Stomach (tissue), 9 donors: Measurements from ENCODE around the gene SHBG. TPM values are rescaled to one million over a fixed set of nuclear protein-coding genes. Genes with fewer than 3 reads are reported as not detected.
A peak's percentile ranks its signal among the peaks of the same experiment; 100 is the strongest.

Experiments used
- DNase-seq, 2 donors: peaks; one replicate each; pipeline versions ENCODE4 v3.0.0 to v3.0.0-alpha.2; 2013 to 2019
- H3K27ac ChIP-seq, 5 donors: fragments of 200-600 bp in 4 of 5; sonication (generic) in 4 of 5; one replicate each; pipeline ENCODE4 v1.5.1; 2013 to 2019; ENCODE audit warnings: mild to moderate bottlenecking in 1 of 5, moderate library complexity in 1 of 5
- H3K27me3 ChIP-seq, 3 donors: fragments of 200-600 bp; sonication (generic); one replicate each; pipeline ENCODE4 v1.5.1; 2017 to 2019; ENCODE audit warnings: mixed run types in 1 of 3
- H3K36me3 ChIP-seq, 4 donors: fragments of 200-600 bp; sonication (generic); 1 replicate in 3 of 4; 2 replicates in 1 of 4; pipeline ENCODE4 v1.5.1; 2016 to 2019
- H3K4me1 ChIP-seq, 4 donors: fragments of 200-600 bp; sonication (generic); one replicate each; pipeline ENCODE4 v1.5.1; 2016 to 2019
- H3K4me3 ChIP-seq, 4 donors: fragments of 200-600 bp; sonication (generic) in 3 of 4; one replicate each; pipeline ENCODE4 v1.5.1; 2016 to 2019; ENCODE audit warnings: mild to moderate bottlenecking in 1 of 4
- H3K9me3 ChIP-seq, 4 donors: fragments of 200-600 bp; sonication (generic); one replicate each; pipeline ENCODE4 v1.5.1; 2016 to 2019
- EP300 ChIP-seq: sonication (generic); formaldehyde crosslinking; IDR thresholded peaks from one replicate; pipeline ENCODE4 v1.6.1; 2017; ENCODE audit warnings: antibody characterized with exemption
- POLR2A ChIP-seq, 4 donors: fragments of 450-650 bp; IDR thresholded peaks; one replicate each; pipeline ENCODE4 v1.6.1; 2016; ENCODE audit warnings: antibody characterized with exemption in 4 of 4, control low read depth in 2 of 4, mild to moderate bottlenecking in 1 of 4, moderate library complexity in 1 of 4
- POLR2AphosphoS5 ChIP-seq, 3 donors: sonication (generic); formaldehyde crosslinking; IDR thresholded peaks; one replicate each; pipeline ENCODE4 v1.6.1; 2016; ENCODE audit warnings: antibody characterized with exemption in 3 of 3
- WGBS, 5 donors: extraction: QIAGEN DNeasy Blood & Tissue Kit in 3 of 5; methylation state at CpG; one replicate each; pipeline versions ENCODE4 v1.1.5 to v1.1.7; 2013 to 2018; 5-methylcytosine and 5-hydroxymethylcytosine counted together
- intact Hi-C: fragments of 100-400 bp; cut with DNase I; formaldehyde crosslinking; loops from one replicate; pipeline ENCODE4 v1.15.1; 2023; ENCODE audit warnings: low total_unique reads
- polyA plus RNA-seq, 3 donors: library from polyadenylated mRNA; stranded (reverse); fragments of 200-250 nt; gene quantifications; one replicate each; pipeline ENCODE4 v1.2.3, GENCODE V29; 2013
- total RNA-seq, 5 donors: library from RNA; depleted of rRNA; stranded (reverse); fragments of >200 nt; gene quantifications; one replicate each; pipeline versions ENCODE4 v1.1.0 to v1.2.3, GENCODE V29; 2014 to 2016
- TF ChIP-seq, protein P1 (sequence below), 7 experiments: fragments of 450-650 bp in 4 of 7; fragments of 200-600 bp in 3 of 7; sonication (generic) in 3 of 7; IDR thresholded peaks; one replicate each; pipeline ENCODE4 v1.5.1; 2016 to 2019; ENCODE audit warnings: antibody characterized with exemption in 7 of 7, control low read depth in 2 of 7, mild to moderate bottlenecking in 1 of 7
- donor health status: healthy with polysubstance abuse.
- donor health status: Bipolar disorder and iron deficiency.
- donor health status: healthy.

The SHBG gene
- total and polyA plus RNA-seq, 8 donors, result 0.20 to 1.2 (median 0.37) TPM; not detected in 5

DNA sequence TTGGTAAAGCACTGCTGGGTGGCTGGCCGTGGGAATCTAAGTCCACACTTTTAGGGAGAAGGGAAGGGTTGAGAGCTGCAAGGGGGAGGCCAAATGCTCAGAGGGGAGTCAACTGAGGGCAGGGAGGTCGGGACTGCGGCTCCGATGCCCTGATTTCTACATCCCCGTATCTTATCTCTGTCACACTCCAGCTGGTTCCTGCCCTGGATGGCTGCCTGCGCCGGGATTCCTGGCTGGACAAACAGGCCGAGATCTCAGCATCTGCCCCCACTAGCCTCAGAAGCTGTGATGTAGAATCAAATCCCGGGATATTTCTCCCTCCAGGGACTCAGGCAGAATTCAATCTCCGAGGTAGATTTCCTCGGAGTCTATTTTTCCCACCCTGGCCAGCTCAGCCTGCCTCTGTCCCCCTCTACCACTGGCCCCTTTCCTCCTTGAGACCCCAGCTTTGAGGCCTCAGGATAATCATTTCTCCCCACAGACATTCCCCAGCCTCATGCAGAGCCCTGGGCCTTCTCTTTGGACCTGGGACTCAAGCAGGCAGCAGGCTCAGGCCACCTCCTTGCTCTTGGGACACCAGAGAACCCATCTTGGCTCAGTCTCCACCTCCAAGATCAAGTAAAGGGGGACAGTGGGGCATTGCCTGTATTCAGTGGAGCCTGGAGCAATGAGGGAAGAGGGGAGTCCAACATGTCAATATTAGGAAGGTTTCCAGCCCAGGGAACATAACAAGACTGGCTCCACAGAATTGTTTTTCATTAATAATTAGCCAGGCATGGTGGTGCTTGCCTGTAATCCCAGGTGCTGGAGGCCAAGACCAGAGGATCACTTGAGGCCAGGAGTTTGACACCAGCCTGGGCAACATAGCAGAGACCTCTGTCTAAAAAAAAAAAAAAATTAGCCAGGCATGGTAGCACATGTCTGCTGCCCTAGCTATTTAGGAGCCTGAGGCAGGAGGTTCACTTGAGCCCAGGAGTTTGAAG, 1.8 kb downstream of the SHBG start:
- TF ChIP-seq EP300 (no peak), POLR2AphosphoS5 (IDR thresholded peaks at IDR 0.05) (no peak), POLR2A (IDR thresholded peaks at IDR 0.05) (no peak)
- TF ChIP-seq, protein P1, sequence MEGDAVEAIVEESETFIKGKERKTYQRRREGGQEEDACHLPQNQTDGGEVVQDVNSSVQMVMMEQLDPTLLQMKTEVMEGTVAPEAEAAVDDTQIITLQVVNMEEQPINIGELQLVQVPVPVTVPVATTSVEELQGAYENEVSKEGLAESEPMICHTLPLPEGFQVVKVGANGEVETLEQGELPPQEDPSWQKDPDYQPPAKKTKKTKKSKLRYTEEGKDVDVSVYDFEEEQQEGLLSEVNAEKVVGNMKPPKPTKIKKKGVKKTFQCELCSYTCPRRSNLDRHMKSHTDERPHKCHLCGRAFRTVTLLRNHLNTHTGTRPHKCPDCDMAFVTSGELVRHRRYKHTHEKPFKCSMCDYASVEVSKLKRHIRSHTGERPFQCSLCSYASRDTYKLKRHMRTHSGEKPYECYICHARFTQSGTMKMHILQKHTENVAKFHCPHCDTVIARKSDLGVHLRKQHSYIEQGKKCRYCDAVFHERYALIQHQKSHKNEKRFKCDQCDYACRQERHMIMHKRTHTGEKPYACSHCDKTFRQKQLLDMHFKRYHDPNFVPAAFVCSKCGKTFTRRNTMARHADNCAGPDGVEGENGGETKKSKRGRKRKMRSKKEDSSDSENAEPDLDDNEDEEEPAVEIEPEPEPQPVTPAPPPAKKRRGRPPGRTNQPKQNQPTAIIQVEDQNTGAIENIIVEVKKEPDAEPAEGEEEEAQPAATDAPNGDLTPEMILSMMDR (IDR thresholded peaks at IDR 0.05), result no peak
- intact Hi-C loops, result loop anchor here (10.0 kb wide), 1 partner anchor 53 kb away; the partner anchor contains the start of genes TP53 and WRAP53
- no peaks in the 10 kb centered on the region for H3K36me3 ChIP-seq
- H3K4me1 ChIP-seq, result peaks cover 7 to 12% (median 9%) of the 10 kb centered on the region in 4 donors
- H3K4me3 ChIP-seq, result no peak overlapping the region
- H3K27ac ChIP-seq, result no peak overlapping the region
- no peaks in the 10 kb centered on the region for H3K9me3 ChIP-seq
- no peak for DNase-seq
- WGBS, 5 donors, result 34 to 65% (median 48%) methylated on average over 4 to 11 of the region's 11 CpGs
- no peaks in the 10 kb centered on the region for H3K27me3 ChIP-seq

DNA sequence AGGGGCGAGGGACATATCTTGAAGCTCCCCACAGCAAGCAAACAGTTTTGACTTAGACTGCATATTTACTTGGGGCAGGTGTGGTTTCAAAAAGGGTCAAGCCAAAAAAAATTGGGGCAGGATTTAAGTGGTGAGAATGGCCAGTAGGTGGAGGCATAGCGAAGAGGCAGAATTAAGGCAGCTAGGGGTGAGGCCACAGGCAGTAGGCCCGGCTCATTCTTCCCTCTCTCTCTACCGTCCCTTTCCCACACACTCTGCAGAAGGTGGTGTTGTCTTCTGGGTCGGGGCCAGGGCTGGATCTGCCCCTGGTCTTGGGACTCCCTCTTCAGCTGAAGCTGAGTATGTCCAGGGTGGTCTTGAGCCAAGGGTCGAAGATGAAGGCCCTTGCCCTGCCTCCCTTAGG, 2.6 kb downstream of the SHBG start:
- no peaks in the 10 kb centered on the region for H3K27me3 ChIP-seq
- H3K4me1 ChIP-seq, result peaks cover 0 to 6% (median 5%) of the 10 kb centered on the region in 4 donors
- peak; percentile 31 to 67 for DNase-seq

DNA sequence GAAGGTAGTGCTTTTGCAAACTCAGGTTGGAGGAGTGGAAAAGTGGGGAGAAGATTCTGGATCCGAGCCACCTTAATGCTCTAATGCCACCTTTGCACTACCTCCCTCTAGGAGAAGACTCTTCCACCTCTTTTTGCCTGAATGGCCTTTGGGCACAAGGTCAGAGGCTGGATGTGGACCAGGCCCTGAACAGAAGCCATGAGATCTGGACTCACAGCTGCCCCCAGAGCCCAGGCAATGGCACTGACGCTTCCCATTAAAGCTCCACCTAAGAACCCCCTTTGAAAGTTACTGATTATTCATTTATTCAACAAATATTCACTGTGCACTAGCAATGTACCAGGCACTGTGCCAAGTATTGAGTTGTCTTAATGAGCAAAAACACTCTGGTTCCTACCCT, 3.2 kb downstream of the SHBG start:
- WGBS, 5 donors, result 72 to 88% (median 86%) methylated on average over 2 of the region's 2 CpGs
- no peaks in the 10 kb centered on the region for H3K9me3 ChIP-seq
- H3K4me1 ChIP-seq, result peaks cover 0 to 3% (median 2%) of the 10 kb centered on the region in 4 donors
- intact Hi-C loops, result loop anchor here (10.0 kb wide), 1 partner anchor 52 kb away; the partner anchor contains the start of genes TP53 and WRAP53
- no peak for TF ChIP-seq POLR2A (IDR thresholded peaks at IDR 0.05)
- no peak for TF ChIP-seq POLR2AphosphoS5 (IDR thresholded peaks at IDR 0.05)
- TF ChIP-seq, protein P1 (IDR thresholded peaks at IDR 0.05), result no peak
- no peak for TF ChIP-seq EP300
- H3K4me3 ChIP-seq, result no peak overlapping the region
- H3K27ac ChIP-seq, result no peak overlapping the region
- DNase-seq, result peak in 1 of 2 donors; percentile 34
- H3K36me3 ChIP-seq, result no peaks in the 10 kb centered on the region
- H3K27me3 ChIP-seq, result no peaks in the 10 kb centered on the region

More for the DNA sequence above, 2.6 kb downstream of the SHBG start:
- no peak for TF ChIP-seq EP300
- peak in 1 of 3 donors; percentile 3 for TF ChIP-seq POLR2AphosphoS5 (IDR thresholded peaks at IDR 0.05)
- TF ChIP-seq, protein P1 (IDR thresholded peaks at IDR 0.05), result peak in 5 of 7 experiments; percentile 8 to 54 (median 33)
- TF ChIP-seq POLR2A (IDR thresholded peaks at IDR 0.05), result no peak
- H3K27ac ChIP-seq, result no peak overlapping the region
- no peaks in the 10 kb centered on the region for H3K9me3 ChIP-seq
- intact Hi-C loops, result loop anchor here (10.0 kb wide), 1 partner anchor 52 kb away; the partner anchor contains the start of genes TP53 and WRAP53
- H3K4me3 ChIP-seq, result no peak overlapping the region
- H3K36me3 ChIP-seq, result no peaks in the 10 kb centered on the region
- 25 to 33% (median 30%) methylated on average over 6 of the region's 6 CpGs for WGBS, 5 donors

DNA sequence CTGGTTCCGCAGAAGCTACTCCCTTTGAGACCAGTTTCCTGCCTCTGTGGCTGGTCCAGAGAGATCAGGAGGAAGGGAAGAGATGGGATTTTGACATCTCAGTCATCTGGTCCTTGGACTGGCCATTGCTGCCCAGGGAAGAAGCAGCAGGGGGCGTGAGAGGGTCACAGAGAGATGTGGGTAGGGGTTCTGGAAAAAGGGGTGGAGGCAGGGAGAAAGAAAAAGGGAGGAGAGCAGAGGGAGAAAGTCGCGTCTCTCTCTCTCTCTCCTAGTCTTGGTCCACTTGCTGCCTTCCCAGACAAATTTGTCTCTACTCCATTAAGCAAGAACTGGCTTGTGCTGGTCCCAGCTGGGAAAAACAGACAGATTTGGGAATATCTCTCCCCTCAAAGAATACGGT, 4.4 kb downstream of the SHBG start:
- Histone ChIP-seq H3K27ac (no peak overlapping the region), H3K27me3 (no peaks in the 10 kb centered on the region), H3K9me3 (no peaks in the 10 kb centered on the region), H3K4me3 (no peak overlapping the region), H3K36me3 (no peaks in the 10 kb centered on the region), H3K4me1 (no peaks in the 10 kb centered on the region)
- DNase-seq, result peak in 1 of 2 donors; percentile 85
- TF ChIP-seq, protein P1 (IDR thresholded peaks at IDR 0.05), result peak in 1 of 7 experiments; percentile 24
- no peak for TF ChIP-seq POLR2AphosphoS5 (IDR thresholded peaks at IDR 0.05)
- WGBS, 5 donors, result 26 to 33% (median 29%) methylated on average over 5 of the region's 5 CpGs
- intact Hi-C loops, result loop anchor here (10.0 kb wide), 1 partner anchor 50 kb away; the partner anchor contains the start of genes TP53 and WRAP53
